Pulmonary artery endothelial cell (primary cell): ENCODE results near the gene PCP4. TPM values are rescaled to one million over a fixed set of nuclear protein-coding genes. Genes with fewer than 3 reads are reported as not detected.

Experiments used
- DNase-seq: peaks from one replicate; pipeline ENCODE4 v3.0.0-alpha.2; 2011; ENCODE audit warnings: low read depth, low spot score
- total RNA-seq: library from RNA; depleted of rRNA; stranded (reverse); fragments of >200 nt; gene quantifications from 2 replicates; pipeline ENCODE4 v1.2.3, GENCODE V29; 2014

The PCP4 gene
- total RNA-seq, 1 donor from 2014 or later, result not detected

GRCh38 chr21:39918558-39918957 lies 51.3 kb downstream of the PCP4 start:
- DNase-seq, result no peak

- DNase-seq, result no peak
Observed at GRCh38 chr21:39923476-39923875, 56.2 kb downstream of the PCP4 start.

- no peak for DNase-seq
Observed at GRCh38 chr21:39924577-39925308, 57.5 kb downstream of the PCP4 start.

- no peak for DNase-seq
Observed at GRCh38 chr21:39927304-39927886, 60.2 kb downstream of the PCP4 start.

GRCh38 chr21:39932335-39932734 lies 65.1 kb downstream of the PCP4 start:
- DNase-seq, result no peak

GRCh38 chr21:39934895-39935294 lies 67.7 kb downstream of the PCP4 start:
- DNase-seq, result no peak

- DNase-seq, result no peak
Observed at GRCh38 chr21:39935716-39936115, 68.5 kb downstream of the PCP4 start.

GRCh38 chr21:39938086-39938625 lies 70.9 kb downstream of the PCP4 start:
- DNase-seq, result no peak

- DNase-seq, result no peak
Observed at GRCh38 chr21:39946199-39946598, 79.0 kb downstream of the PCP4 start.

GRCh38 chr21:39947031-39947430 lies 79.8 kb downstream of the PCP4 start:
- no peak for DNase-seq

GRCh38 chr21:39951183-39952101 lies 84.2 kb downstream of the PCP4 start:
- DNase-seq, result no peak

- no peak for DNase-seq
Observed at GRCh38 chr21:39952265-39952664, 85.0 kb downstream of the PCP4 start.

GRCh38 chr21:39954570-39954969 lies 87.3 kb downstream of the PCP4 start:
- DNase-seq, result no peak

- no peak for DNase-seq
Observed at GRCh38 chr21:39955326-39955725, 88.1 kb downstream of the PCP4 start.

GRCh38 chr21:39956586-39956985 lies 89.3 kb downstream of the PCP4 start:
- DNase-seq, result no peak

- no peak for DNase-seq
Observed at GRCh38 chr21:39958731-39959130, 91.5 kb downstream of the PCP4 start.

- DNase-seq, result no peak
Observed at GRCh38 chr21:39961251-39961650, 94.0 kb downstream of the PCP4 start.

GRCh38 chr21:39965026-39965425 lies 97.8 kb downstream of the PCP4 start:
- no peak for DNase-seq

GRCh38 chr21:39966786-39967185 lies 99.5 kb downstream of the PCP4 start:
- no peak for DNase-seq

GRCh38 chr21:39968010-39968409 lies 100.8 kb downstream of the PCP4 start:
- DNase-seq, result no peak

- DNase-seq, result no peak
Observed at GRCh38 chr21:39969691-39970364, 102.6 kb downstream of the PCP4 start.
